ENCODE data around the gene WDR72.

GRCh38 chr15:53802672-53803071 lies 43.2 kb upstream of the WDR72 start:
- no peak for TF ChIP-seq CTCF (optimal IDR thresholded peaks at IDR 0.05 in 1 of 3, IDR thresholded peaks at IDR 0.05 in 1 of 3, conservative IDR thresholded peaks at IDR 0.05 in 1 of 3; ENCODE audit: extremely low read depth in 1 of 3, insufficient read depth in 2 of 3, low read length in 3 of 3)
- TF ChIP-seq EZH2 (IDR thresholded peaks at IDR 0.05; ENCODE audit: low read length) = no peak
